Activated naive CD4-positive, alpha-beta T cell treated with Interleukin-2 at 50 U/mL for 16 hours (primary cell): ENCODE measurements around the gene WNK2.
"Not testable (repeated sequence)": the region's sequence is repeated elsewhere in the genome, so short reads cannot be mapped to it uniquely, and the experiment has no call there.

Experiments
- DNase-seq: peaks from one replicate; pipeline ENCODE4 v3.0.0-alpha.2; 2020

Gene WNK2

DNA sequence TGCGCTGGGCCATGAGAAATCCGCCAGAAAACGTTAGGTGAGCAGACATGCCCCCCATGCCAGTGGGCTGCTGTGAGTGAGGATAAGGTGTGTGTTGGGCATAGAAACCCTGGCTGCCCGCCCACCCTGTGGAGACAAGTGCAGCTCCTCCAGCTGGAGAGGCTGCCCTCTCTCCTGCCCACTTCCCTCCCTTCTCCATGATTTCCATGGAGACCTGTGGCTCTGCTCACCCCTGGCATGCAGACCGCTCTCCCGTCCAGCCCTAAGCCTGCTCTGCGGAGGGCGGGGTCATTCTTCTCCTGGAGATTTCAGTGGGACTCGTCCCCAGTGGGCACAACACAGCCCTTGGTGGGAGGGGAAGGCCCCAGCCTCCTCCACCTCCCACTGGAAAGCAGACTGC is 134.5 kb downstream of the WNK2 start:
- no peak for DNase-seq

DNA sequence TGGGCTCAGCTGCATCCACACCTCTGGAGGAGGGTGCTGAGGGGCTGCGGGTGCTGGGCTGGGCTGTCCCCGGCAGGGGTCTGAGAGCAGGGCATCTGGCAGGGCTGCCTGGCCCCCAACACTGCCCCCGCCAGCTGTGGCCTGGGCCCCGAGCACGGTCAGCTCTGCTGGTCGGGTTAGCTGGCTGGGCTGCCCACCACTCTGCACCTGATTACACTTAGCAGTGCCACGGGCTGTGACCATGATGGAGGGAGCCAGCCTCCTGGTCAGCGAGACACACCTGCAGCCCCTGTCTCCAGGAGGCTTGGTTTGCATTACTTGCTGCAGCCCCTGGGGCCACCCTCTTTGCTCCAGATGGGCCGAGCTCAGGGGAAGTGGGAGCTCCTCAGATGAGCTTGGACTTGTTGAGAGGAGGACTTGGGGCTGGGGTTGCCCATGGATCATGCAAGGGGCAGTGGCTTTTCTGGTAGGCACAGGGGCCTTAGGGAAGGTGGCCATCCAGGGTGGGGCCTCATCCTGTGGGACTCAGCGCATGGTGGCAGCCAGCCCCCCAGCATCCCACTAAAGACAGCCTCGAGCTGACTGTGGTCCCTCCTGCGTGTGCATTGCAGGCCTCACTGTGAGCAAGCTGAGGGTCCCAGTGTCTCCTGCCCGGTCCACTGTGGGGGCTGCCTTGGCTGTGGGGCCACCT is 135.5 kb downstream of the WNK2 start:
- DNase-seq: no peak

DNA sequence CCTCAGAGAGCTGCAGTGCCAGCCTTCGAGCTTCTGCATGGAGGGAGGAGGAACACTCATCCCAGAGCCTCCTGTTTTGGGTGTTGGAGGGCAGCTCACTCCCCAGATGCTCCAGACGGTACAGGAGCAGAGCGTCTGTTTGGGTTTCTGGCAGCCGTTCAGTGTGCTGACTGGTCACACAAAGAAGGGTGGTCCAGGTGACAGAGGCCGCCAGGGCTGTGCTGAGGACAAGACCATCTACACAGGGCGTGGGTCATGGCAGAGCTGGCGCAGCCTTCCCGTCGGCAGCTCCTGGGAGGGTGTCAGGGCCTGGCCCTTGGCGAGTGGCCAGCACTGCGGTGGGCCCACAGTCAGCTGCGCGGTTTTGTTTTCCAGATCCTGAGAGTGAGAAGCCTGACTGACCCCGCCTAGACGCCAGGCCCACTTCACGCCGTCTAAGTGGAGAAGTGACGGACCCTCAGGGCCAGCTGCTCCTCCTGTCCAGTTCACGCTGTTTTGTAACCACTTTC is 136.1 kb downstream of the WNK2 start:
- no peak for DNase-seq

DNA sequence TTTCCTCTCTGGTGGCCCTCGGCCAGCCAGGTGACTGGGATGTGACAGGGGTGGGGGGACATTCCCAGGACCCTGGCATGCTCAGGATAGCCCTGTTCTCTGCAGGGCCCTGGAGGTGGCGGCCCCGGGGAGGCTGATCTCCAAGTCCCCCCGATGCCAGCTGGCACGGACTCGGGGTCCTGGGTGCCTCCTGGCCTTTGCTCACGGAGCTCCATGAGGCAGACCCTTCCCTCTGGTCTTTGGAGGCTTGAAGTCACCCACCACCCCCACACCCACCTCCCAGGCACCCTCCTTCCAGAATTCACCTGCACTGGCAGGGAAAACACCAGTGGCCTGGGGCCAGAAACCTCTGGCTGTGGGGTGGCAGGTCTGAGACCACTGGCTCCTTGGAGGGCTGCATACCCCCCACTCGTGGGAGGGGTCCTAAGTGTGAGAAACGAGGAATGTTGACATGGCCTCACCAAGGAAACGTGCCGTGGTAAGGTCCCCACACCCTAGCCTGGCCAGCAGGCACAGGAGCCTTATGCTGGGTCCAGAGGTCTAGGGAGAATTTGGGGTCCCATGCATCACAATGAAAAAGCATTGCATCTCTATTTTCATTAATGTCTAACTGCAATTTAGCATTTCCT is 136.8 kb downstream of the WNK2 start:
- no peak for DNase-seq

DNA sequence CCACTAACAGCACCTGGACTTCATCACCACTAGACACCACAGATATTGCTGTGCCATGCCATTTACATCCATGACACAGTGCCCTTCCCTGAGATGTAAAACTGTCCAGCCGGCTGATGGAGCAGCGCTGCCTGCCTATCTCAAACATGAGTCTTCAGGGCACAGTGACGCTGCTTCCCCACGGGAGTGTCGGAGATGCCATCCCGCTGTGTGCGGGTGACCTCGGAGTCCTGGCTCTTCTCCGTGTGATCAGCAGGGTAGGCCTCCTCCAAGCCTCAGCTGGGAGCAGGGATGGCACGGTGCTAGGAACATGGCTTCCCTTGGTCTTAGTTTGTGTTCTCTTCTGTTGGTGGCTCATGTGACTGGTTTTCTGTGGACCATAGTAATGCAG is 137.3 kb downstream of the WNK2 start:
- DNase-seq: no peak

DNA sequence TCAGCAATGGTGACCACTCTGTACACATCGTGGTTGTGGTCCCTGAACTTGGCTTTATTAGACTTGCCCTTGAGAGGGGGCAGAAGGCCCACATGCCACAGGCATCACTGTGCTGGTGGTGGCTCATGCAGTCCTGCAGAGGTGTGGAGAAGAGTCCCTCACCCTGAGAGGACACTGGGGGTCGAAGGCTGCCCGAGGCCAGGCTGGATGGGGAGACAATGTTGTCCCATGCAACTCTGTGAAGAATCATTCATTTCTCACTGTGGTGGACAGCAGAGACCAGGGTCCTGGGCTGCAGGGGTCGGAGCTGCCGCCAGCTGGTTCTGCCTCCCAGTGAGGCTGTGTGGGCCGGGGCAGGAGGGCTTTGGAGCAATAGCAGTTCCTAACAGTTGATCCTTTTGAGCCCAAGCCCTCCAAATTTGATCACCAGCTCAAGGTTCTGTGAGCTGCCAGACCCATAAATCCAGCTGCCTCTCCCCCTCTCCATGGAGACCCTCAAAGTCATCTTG is 139.6 kb downstream of the WNK2 start:
- DNase-seq: not testable (repeated sequence)

DNA sequence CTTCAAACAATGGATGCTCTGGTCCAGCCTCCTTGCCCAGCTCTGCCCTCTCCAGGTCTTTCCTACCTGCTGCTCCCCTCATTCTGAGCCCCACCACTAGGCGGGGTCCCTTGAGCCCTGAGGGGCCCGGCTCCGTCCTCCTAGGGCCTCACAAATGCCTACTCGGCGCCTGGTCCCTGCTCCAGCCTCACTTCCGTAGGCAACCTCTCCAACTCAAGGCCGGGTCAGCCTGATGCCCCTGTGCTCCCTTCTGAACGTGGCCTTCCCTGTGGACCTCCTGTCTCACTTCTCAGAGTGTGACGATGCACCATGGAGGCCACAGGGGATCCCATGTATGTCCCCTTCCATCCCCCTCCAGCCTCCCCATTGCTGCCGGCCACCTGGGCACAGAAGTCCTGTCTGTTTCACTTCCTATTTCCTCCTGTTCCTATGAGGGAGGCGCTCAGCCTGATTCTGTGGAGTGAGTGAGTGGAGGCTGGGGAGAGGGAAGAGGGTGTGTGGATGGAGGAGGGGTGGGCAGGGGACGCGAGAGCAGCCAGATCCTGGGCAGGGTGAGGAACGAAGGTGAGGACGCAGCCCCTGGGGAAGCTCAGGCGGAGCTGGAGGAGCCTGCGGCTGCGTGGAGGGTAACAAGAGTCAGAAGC is 140.4 kb downstream of the WNK2 start:
- no peak for DNase-seq

DNA sequence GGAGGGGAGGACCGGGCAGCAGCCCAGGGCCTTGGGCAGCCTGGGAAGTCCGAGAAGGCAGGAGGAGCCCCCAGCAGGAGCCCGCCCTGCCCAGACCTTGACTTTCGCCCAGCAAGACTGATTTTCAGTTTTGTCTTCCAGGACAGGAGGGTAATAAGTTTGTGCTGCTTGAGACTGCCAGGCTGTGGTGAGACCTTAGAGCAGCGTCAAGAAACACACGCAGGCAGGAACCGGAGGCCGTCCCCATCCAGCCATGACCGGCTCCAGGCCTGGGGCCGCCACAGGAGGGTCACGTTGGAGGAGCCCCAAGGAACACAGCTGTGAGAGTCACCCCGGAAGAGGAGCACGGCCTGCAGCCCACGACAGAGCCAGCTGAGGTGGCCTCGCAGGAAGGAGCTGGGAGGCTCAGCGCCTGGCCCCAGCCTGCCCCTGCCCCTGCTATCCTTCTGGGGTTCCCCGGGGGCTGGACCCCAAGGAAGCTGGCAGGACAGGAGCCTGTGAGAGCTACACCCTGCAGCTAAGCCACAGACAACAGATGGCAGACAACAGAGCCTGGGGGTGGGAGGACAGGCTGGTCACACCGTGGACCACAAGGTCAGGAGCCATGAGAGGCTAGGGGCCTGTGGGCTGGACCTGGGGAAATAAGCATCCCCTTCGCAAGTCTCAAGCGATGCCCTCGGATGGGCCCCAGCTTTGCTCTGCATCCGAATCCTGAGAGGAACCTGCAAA is 141.5 kb downstream of the WNK2 start:
- DNase-seq: no peak

DNA sequence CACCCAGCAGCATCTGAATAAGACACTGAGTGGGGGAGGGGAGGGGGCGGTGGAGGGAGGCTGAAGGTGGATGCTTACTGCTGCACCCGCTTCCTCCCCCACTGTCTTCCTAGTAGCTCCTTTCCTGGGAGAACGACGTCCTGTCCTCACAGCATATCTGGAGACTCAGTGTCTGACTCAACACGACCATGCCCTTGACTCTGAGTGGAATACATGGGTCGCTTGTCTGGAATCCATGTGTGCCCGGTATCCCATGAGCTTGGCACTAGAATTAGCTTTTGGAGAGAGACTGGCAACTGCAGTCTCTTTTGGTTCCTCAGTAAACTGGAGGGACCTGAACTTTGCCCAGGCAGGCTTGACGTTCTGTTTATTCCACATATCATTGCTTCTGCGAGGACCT is 142.1 kb downstream of the WNK2 start:
- DNase-seq: no peak

DNA sequence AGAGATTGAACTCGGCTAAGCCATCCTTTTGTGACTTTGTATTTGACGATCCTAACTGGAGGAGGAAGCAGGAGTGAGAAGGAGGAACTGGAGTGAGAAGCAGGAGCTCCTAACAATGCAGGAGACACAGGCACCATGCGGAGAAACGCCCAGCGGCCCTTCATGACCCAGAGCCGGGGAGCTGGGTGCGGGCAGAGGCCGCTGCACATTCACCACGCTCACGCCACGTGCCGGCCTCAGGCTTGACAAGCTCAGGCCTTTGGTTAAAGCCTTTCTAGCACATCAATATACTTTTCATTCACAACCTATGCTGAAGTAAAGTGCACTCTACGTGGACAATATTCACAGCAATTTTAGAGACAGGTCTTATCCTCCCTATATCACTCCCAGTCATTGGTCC is 142.7 kb downstream of the WNK2 start:
- DNase-seq: no peak

DNA sequence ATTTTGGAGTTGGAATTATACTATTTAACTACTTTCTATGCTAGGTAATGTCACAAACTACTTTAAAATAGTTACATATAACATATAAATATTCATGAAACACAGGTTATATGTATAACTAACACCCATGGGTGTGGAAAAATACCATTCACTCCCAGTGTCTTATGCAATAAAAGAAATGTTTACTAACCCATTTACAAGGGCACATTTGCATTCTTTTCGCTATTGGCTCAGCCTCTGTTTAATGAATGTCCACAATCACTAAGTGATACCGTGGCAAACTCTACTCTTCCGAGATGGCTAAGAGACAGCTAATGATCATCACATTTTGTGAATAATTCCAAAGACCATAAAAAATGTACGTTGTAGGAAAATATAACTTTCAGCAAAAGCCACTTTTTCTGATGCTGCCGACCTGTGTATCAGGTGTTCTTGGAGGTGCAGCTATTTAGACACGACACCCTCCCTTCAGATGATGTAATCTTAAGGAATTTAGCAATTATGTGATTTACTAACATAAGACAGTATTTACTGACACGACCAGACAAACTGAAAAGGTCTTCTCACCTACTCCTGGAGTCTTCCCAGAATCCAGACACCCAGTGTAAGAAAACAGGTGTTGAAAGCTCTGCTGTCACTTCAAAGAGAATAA is 145.8 kb downstream of the WNK2 start:
- no peak for DNase-seq

DNA sequence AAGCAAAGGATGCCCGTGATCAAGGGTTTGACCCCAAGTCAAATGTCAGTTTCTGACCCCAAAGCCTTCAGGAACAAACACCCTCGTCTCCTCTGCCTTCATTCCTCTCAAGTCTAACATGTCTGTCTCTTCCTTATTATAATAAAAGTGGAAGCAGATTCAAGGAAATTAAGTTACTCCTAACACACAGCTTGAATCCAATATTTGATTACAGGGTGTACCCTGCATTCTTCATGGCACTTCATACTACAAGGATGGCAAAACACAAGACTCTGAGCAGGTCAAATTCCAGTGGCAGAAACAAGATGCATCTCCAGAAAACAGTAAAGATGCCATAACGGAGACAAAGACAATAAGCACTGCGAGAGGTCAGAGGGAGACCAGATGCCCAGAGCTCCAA is 148.4 kb downstream of the WNK2 start:
- no peak for DNase-seq

DNA sequence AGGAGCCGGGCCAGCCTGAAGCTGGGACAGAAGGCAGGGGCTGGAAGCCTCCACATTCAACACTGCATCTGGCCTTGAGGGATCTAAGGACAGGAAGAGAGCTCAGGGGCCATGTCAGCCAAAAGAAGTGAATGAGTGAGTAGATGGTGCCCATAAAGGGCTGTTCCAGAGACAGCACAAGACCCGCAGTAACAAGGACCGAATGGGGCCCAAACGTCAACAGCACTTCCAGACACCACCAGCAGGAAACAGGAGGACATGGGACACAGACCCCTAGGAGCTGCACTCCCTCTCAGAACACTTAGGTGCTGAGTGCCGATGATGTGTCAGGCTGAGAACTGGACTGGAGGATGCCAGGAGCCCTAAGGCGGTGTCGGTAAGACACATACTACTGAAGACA is 152.8 kb downstream of the WNK2 start:
- DNase-seq: no peak

DNA sequence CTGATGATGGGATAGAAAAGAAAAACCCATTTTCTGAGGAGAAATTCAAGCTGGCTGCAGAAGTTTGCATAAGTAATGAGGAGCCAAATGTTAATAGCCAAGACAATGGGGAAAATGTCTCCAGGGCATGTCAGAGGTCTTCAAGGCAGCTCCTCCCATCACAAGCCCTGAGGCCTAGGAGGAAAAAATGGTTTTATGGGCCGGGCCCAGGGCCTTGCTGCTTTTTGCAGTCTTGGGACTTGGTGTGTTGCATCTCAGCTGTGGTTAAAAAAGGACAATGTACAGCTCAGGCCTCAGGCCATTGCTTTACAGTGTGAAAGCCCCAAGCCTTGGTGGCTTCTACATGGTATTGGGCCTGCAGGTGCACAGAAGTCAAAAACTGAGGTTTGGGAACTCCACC is 154.3 kb downstream of the WNK2 start:
- DNase-seq: not testable (repeated sequence)

DNA sequence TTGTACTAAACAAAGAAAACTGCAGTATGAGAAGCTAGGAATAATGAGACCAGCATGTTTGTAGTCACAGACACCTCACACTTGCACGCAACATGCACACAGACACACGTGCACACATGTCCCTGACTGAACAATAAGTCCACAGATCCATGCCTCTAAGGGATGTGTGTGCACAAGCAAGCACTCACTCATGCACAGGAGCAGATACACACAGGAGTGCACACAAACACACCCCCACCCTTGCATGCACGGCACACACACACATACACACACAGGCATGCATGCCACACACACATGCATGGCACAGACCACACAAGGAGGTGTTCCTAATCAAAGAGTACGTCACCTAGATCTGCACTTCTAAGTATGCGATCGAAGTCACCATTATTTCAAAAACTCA is 156.2 kb downstream of the WNK2 start:
- DNase-seq: no peak

DNA sequence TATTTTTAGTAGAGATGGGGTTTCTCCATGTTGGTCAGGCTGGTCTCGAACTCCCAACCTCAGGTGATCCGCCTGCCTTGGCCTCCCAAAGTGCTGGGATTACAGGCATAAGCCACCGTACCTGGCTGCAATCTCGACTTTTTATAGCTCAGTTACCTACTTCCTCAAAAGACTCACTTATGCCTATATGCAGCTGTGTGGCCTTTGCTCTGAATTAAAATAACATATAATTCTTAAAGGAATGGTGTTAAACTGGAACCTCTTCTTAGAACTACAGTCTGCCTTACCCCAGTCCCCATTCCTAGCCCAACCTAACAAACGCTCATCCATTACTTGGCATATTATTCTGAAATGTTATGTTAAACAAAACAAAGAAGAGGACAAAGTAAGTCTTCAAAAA is 157.9 kb downstream of the WNK2 start:
- not testable (repeated sequence) for DNase-seq

DNA sequence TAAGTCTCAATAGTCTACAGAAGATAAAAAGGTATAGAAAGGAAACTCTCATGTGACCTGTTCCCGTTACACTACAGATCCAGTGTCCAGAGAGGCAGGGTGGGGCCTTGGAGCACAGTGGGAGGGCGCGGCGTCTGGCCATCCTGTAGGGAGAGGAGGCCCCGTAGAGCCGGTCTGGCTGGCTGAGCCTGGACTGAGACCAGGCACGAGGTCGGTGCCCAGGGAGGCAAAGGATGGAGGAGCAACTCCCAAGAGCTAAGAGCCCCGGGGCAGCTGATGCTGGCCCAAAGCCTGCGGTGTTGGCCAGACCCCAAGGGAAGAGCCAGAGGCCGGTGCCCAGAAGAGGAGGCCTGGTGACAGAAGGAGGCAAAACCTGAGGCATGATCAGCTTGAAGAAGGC is 158.5 kb downstream of the WNK2 start:
- not testable (repeated sequence) for DNase-seq

DNA sequence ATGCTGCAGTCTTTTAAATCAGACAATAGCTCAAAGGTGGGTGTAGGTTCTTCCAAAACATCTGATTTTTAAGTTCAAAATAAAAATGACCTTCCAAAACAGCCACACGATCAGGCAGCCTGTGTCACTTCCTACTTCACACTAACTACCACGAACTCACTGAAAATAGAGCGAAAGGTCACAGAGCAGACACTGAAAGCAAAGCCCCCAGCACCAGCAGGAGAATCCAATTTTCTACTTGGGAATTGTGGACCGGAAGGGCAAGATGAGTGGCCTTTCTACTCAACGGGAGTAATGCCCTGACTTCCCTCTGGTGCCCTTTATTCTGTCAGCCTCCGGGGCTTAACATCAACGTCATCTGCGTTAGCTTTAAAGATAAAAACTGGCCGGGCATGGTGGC is 159.7 kb downstream of the WNK2 start:
- no peak for DNase-seq

DNA sequence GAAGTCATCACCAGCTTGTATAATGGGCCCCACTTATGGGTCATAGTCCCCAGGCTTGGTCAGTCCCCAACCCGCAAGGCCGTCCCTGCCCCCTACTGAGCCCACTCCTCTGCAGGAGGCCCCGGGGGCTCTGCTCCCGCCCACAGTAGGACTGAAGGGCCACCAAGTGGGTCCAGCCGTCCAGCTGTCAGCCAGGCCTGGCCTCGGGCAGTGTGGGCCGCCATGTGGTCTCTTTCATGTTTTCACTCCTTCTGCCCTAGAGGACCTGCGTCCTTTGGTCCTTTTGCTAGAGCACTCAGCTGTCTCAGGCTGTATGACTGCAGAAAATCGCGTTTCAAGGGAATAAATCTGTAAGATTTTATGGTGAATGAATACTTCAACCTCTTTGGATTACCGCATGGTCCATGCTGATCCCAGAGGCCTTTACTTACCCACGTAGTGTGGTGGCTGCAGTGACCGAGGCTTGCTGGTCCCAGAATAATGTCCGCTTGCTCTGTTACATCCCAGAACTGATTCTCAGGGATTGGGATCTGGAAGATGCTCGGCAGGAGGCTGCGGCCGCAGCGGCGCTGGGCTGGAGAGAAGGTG is 161.8 kb downstream of the WNK2 start:
- no peak for DNase-seq

DNA sequence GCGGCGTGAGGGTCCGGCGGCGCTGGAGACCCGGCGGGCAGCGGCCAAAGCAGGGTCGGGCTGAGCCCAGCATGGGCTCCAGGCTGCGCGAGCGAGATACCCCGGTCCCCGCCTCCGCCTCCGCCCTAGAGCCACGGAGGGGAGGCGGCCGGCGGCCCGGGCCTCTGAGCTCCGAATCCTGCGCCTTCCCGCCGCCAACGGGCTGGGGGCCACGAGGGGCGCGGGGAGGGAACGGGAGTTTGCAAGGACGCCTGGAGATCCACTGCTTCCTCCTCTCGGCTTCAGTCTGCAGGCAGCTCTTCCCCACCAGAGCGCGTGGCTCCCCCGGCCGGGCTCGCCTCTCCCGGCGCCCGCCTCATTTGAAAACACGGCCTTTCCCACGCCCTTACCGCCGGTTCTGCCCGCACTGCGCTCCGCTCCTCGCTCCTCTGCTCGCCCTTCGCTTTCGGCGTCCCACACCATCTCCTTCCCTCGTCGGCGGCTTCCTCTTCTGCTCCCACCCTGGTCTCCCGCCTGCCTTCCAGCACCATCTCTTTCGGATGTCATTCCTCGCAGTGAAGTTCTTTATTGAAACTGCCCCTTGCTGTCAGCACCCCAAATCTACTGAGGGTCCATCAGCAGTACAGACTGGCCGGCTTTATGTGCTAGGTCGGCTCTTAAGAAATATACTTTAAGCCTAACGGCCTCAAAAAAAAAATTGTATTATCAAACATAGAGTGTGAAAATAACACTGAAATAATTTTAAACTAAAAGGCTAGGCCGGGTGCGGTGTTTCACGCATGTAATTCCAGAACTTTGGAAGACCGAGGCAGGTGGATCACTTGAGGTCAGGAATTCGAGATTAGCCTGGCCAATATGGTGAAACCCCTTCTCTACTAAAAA is 162.5 kb downstream of the WNK2 start:
- no peak for DNase-seq

DNA sequence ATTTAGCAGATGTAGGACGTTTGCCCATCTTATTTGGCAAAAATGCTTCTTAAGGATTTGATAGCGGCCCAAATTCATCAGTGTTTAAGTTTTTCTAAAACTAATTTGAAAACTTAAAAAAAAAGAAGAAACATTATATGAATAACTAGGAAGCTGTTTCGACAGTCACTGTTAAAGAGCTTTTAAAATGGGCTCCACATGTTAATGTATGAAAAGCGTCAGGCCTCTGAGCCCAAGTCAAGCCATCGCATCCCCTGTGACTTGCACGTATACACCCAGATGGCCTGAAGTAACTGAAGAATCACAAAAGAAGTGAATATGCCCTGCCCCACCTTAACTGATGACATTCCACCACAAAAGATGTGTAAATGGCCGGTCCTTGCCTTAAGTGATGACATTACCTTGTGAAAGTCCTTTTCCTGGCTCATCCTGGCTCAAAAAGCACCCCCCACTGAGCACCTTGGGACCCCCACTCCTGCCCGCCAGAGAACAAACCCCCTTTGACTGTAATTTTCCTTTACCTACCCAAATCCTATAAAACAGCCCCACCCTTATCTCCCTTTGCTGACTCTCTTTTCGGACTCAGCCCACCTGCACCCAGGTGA is 163.5 kb downstream of the WNK2 start:
- not testable (repeated sequence) for DNase-seq
